Measurements from ENCODE around the gene TEX264. TPM values are rescaled to one million over a fixed set of nuclear protein-coding genes. Genes with fewer than 3 reads are reported as not detected.

TEX264 gene
- total and polyA plus RNA-seq, 2 donors (not counting 1 experiment from before 2014, with no cell fraction given), result 34.3 to 51.0 TPM

DNA sequence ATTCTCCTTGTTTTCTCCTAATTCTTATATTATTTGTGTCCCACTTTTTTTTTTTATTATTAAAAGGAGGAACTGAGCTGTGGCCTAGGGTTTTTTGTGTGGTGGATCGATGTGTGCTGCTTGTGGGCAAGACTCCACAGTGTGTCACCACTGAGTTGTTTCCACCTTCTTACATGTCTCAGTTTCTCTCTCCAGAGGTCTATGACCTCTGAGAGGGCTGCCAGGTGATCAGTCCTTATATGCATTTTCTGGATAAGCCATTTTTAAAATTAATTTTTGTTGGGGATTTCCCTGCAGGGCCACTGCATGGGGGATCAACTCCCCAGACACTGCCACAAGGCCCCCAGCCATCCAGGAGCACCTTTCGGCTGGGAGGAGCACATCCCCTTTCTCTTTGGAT is 80.2 kb downstream of the TEX264 start:
- Histone ChIP-seq H3K36me3 (ENCODE audit: control insufficient read depth, insufficient read depth, low read length) (no peaks in the 10 kb centered on the region), H3K4me2 (ENCODE audit: extremely low read depth, insufficient read depth, low read length) (no peak overlapping the region), H3K27me3 (ENCODE audit: control insufficient read depth, insufficient read depth, low read length) (no peaks in the 10 kb centered on the region), H3K9ac (ENCODE audit: insufficient read depth, low read length) (no peak overlapping the region), H4K20me1 (ENCODE audit: control insufficient read depth, extremely low read depth, insufficient read depth, low read length) (no peaks in the 10 kb centered on the region), H3K27ac (ENCODE audit: insufficient read depth, low read length) (no peak overlapping the region), H3K79me2 (ENCODE audit: control insufficient read depth, insufficient read depth, low read length) (no peaks in the 10 kb centered on the region), H3K9me3 (ENCODE audit: control insufficient read depth, insufficient read depth, low read depth, low read length) (no peaks in the 10 kb centered on the region), H3K4me1 (ENCODE audit: control insufficient read depth, extremely low read depth, insufficient read depth, low read length) (no peaks in the 10 kb centered on the region), H2AFZ (ENCODE audit: low read length) (no peak overlapping the region), H3K4me3 (replicated peaks in 1 of 4; ENCODE audit: control extremely low read depth in 1 of 4, insufficient read depth in 1 of 4, low read depth in 3 of 4, low read length in 4 of 4) (no peak overlapping the region)
- TF ChIP-seq EZH2 (IDR thresholded peaks at IDR 0.05; ENCODE audit: low read length, missing control alignments), result no peak
- TF ChIP-seq CTCF (conservative IDR thresholded peaks at IDR 0.05 in 1 of 2, IDR thresholded peaks at IDR 0.05 in 1 of 2; ENCODE audit: low read depth in 1 of 2, low read length in 2 of 2), result no peak
- DNase-seq (ENCODE audit: low read depth in 2 of 2), result no peak

Other genes starting within 250 kb of the TEX264 start
- 12.8 and 14.4 TPM in 2 replicates for gene DCAF1, start 171.2 kb upstream of the TEX264 start, total RNA-seq
- gene DCAF1, start 171.2 kb upstream of the TEX264 start, polyA plus RNA-seq, result 8.7 and 10.4 TPM in 2 replicates
- gene RAD54L2, start 132.5 kb upstream of the TEX264 start, total RNA-seq, result 12.3 and 17.2 TPM in 2 replicates
- 5.5 and 7.6 TPM in 2 replicates for gene RAD54L2, start 132.5 kb upstream of the TEX264 start, polyA plus RNA-seq
- gene GRM2, start 35.8 kb downstream of the TEX264 start, total RNA-seq, result under 0.01 TPM in 2 replicates
- gene GRM2, start 35.8 kb downstream of the TEX264 start, polyA plus RNA-seq, result 0.02 and 0.06 TPM in 2 replicates
- not detected in 2 replicates for gene IQCF6, start 108.0 kb downstream of the TEX264 start, total RNA-seq
- gene IQCF6, start 108.0 kb downstream of the TEX264 start, polyA plus RNA-seq, result not detected in 2 replicates
- not detected in 2 replicates for gene IQCF2, start 190.4 kb downstream of the TEX264 start, total RNA-seq
- gene IQCF2, start 190.4 kb downstream of the TEX264 start, polyA plus RNA-seq, result not detected in 2 replicates
- gene IQCF5, start 204.3 kb downstream of the TEX264 start, total RNA-seq, result not detected in 2 replicates
- not detected in 2 replicates for gene IQCF5, start 204.3 kb downstream of the TEX264 start, polyA plus RNA-seq
- not detected in 2 replicates for gene IQCF1, start 232.1 kb downstream of the TEX264 start, total RNA-seq
- gene IQCF1, start 232.1 kb downstream of the TEX264 start, polyA plus RNA-seq, result not detected in 2 replicates

Data from fibroblast of lung (primary cell).